AG04450 (cell line): ENCODE data around the gene TRDMT1. TPM values are rescaled to one million over a fixed set of nuclear protein-coding genes. Genes with fewer than 3 reads are reported as not detected.
A peak's percentile ranks its signal among the peaks of the same experiment; 100 is the strongest.

Experiments
- CTCF ChIA-PET: fragments of 300-600, 350-600 bp; formaldehyde crosslinking; extraction: SDS; loops from one replicate; lab custom pipeline; 2022; ENCODE audit warnings: antibody characterized with exemption, inconsistent platforms; lab: Charles Lee
- POLR2A ChIA-PET: fragments of 350-600 bp; formaldehyde crosslinking; extraction: SDS; loops from one replicate; lab custom pipeline; 2021; ENCODE audit warnings: antibody characterized with exemption, inconsistent platforms; lab: Yijun Ruan, JAX
- DNase-seq: peaks from one replicate; pipeline ENCODE4 v3.0.0-alpha.2; 2011; ENCODE audit warnings: low read depth, low spot score
- H3K27ac ChIP-seq: one replicate; pipeline ENCODE4 v1.5.1; 2012; ENCODE audit warnings: low read depth, low read length, control low read depth
- H3K27me3 ChIP-seq: one replicate; pipeline ENCODE4 v1.6.0; 2012; ENCODE audit warnings: low read length; ENCODE audit not compliant: control insufficient read depth, insufficient read depth
- H3K4me3 ChIP-seq: 2 replicates; pipeline ENCODE4 v1.5.1; 2011; ENCODE audit warnings: mild to moderate bottlenecking, low read depth, low read length, control low read depth
- H3K9me3 ChIP-seq: 2 replicates; pipeline ENCODE4 v1.5.1; 2012; ENCODE audit warnings: low read length; ENCODE audit not compliant: control insufficient read depth, insufficient read depth
- polyA plus RNA-seq: library from polyadenylated mRNA; depleted of rRNA; stranded (reverse); fragments of >200 nt; gene quantifications from 2 replicates; pipeline ENCODE4 v1.2.3, GENCODE V29; 2011
- TF ChIP-seq, protein P1 (sequence below): IDR thresholded peaks from 2 replicates; pipeline ENCODE4 v1.5.1; 2011; ENCODE audit warnings: low read depth, low read length, control low read depth, inconsistent platforms

TRDMT1 gene
- polyA plus RNA-seq, 1 experiment: 7.1 TPM

DNA sequence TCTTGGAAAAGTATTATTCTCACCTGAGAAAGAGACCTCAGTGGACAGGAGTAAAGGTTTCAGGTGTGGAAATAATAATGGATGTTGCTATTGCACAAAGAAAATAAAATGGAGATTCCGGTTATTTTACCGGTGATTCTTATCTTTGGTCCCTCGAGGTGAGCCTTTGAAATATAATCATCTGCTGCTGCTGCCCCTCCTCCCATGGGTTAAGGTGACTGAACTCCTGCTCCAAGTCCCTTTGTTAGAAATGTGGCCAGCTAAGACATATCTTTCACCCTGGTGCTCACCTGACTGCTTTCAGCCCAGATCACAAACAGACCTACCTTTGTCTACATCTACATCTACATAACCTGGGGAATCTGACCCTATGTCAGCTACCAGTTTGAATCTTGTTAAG is 77.5 kb downstream of the TRDMT1 start:
- H3K4me3 ChIP-seq: no peak overlapping the region
- H3K9me3 ChIP-seq: no peaks in the 10 kb centered on the region
- no peak for DNase-seq
- H3K27me3 ChIP-seq: no peaks in the 10 kb centered on the region
- TF ChIP-seq, protein P1, sequence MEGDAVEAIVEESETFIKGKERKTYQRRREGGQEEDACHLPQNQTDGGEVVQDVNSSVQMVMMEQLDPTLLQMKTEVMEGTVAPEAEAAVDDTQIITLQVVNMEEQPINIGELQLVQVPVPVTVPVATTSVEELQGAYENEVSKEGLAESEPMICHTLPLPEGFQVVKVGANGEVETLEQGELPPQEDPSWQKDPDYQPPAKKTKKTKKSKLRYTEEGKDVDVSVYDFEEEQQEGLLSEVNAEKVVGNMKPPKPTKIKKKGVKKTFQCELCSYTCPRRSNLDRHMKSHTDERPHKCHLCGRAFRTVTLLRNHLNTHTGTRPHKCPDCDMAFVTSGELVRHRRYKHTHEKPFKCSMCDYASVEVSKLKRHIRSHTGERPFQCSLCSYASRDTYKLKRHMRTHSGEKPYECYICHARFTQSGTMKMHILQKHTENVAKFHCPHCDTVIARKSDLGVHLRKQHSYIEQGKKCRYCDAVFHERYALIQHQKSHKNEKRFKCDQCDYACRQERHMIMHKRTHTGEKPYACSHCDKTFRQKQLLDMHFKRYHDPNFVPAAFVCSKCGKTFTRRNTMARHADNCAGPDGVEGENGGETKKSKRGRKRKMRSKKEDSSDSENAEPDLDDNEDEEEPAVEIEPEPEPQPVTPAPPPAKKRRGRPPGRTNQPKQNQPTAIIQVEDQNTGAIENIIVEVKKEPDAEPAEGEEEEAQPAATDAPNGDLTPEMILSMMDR: no peak
- ChIA-PET CTCF (no interaction called here), POLR2A (no interaction called here)
- H3K27ac ChIP-seq: no peak overlapping the region

DNA sequence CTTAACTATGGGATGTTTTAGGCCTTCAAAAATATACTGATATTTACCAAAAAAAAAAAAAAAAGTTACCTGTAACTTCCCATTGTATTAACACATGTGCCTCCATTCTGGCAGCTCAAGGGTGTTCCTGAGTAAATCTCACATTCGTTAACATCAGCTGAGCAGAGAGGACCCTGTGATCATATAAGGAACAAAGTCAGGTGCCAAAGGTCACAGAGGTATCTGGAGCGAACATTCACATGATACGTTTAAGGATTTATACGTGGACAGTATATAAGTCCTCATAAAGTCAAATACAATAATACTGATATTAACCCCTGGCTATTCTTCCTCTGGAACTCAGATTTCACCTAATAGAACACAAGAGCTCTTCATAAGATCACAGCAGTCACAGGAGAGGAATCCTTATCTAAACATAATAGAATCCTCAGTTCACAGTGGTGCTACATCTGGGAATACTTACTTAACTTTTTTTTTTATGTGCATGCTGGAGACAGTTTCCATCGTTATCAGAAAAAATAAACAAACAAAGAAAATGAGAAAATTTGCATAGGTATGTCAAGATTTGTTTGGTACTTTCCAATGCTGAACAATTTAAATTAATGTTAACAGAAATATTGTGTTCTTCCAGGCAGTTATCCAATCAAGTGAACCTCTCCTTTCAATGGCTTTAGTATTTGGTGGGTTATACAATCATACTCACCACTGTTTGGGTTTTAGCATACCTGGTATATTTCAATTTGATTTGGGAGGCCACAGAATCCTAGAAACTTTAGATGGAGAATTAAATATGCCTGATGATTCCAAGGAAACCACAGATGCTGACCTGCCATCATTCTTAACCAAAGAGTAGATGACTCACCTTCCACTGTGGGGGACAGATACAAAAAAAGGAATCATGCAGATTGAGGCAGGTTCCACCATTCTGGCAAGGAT is 78.5 kb downstream of the TRDMT1 start:
- peak; percentile 44 for DNase-seq
- TF ChIP-seq, protein P1: no peak
- peak overlapping the region; percentile 42 for H3K27ac ChIP-seq
- ChIA-PET POLR2A (interaction anchor here (0.5 to 1.3 kb wide), 3 partner anchors 47 to 107 kb away, joined by 3 to 5 read pairs (median 3); partner anchors contain the start of gene TRDMT1), CTCF (no interaction called here)
- no peaks in the 10 kb centered on the region for H3K9me3 ChIP-seq
- no peak overlapping the region for H3K4me3 ChIP-seq
- no peaks in the 10 kb centered on the region for H3K27me3 ChIP-seq

DNA sequence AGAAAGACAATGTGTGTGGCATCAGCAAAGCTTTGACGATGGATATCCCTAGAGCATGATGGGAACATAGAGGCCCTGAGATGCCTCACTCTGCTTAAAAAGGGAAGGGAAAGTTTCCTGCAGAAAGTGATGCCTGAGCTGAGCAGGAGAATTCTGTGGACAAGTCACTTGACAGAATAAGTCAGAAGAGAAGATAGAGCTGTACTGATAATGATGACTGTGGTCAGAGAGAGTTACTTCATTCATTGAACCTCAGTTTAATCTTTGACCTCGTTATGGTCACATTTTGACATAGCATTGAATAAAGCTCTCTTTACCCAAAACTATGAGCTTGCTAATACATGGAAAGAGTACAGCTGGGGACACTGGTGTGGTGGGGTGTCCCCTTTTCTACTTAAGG is 79.4 kb downstream of the TRDMT1 start:
- POLR2A ChIA-PET: interaction anchor here (1.2 to 1.3 kb wide), 2 partner anchors 46 to 79 kb away, joined by 3 to 5 read pairs; partner anchors contain the start of gene TRDMT1
- CTCF ChIA-PET: no interaction called here
- TF ChIP-seq, protein P1: no peak

DNA sequence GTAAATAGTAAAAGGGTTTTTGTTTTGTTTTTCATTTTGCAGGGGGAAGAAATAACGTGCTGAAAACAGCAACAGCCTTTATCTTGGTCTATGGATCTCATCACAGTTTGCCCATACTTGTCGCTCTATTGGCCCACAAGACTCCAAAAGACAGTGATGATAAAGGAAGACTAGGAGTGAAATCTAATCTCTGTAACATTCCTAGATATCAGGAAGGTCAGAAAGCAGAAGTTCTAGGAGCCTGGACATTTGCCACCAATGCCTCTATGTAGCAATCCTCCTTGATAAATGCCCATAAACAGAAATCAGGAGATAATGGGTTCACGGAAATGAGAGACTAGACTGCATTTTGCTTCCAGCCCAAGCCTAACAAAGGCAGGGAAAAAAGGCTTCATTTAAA is 80.8 kb downstream of the TRDMT1 start:
- no peak overlapping the region for H3K4me3 ChIP-seq
- ChIA-PET CTCF (no interaction called here), POLR2A (no interaction called here)
- TF ChIP-seq, protein P1: no peak
- H3K9me3 ChIP-seq: no peaks in the 10 kb centered on the region
- DNase-seq: no peak
- no peak overlapping the region for H3K27ac ChIP-seq
- no peaks in the 10 kb centered on the region for H3K27me3 ChIP-seq

More for the DNA sequence above, 79.4 kb downstream of the TRDMT1 start:
- Histone ChIP-seq H3K27ac (no peak overlapping the region), H3K4me3 (no peak overlapping the region), H3K27me3 (no peaks in the 10 kb centered on the region), H3K9me3 (no peaks in the 10 kb centered on the region)
- DNase-seq: no peak

DNA sequence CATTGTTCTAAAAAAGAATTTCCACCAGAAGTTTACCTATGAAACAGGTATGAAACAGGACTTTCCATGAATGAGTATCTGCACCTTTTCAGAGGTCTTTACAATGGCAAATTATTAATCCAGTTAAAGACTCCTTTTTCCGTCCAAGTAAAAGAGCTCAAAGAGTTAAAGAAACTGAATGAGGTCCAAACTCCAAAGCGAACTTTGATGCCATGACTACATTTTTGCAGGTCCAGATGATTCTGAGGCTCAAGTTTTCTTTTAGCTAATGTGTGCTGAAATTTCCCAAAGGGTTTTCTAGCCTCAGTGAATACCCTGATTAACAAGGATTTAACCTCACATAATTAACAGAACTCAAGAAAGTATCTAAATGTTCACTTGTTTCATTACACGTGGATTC is 81.6 kb downstream of the TRDMT1 start:
- no peak overlapping the region for H3K4me3 ChIP-seq
- POLR2A ChIA-PET: no interaction called here
- H3K9me3 ChIP-seq: no peaks in the 10 kb centered on the region
- no peak for DNase-seq
- H3K27me3 ChIP-seq: no peaks in the 10 kb centered on the region
- TF ChIP-seq, protein P1: no peak
- no peak overlapping the region for H3K27ac ChIP-seq
- CTCF ChIA-PET: no interaction called here
